GM12873 (cell line): Measurements from ENCODE around the gene AUTS2.

Experiments
- TF ChIP-seq, protein P1 (sequence below): IDR thresholded peaks from 2 replicates; pipeline ENCODE4 v1.5.1; 2012; ENCODE audit warnings: low read depth, mild to moderate bottlenecking, moderate library complexity, low read length, control low read depth; ENCODE audit not compliant: insufficient read depth; ENCODE audit errors: missing control alignments

The AUTS2 gene

DNA sequence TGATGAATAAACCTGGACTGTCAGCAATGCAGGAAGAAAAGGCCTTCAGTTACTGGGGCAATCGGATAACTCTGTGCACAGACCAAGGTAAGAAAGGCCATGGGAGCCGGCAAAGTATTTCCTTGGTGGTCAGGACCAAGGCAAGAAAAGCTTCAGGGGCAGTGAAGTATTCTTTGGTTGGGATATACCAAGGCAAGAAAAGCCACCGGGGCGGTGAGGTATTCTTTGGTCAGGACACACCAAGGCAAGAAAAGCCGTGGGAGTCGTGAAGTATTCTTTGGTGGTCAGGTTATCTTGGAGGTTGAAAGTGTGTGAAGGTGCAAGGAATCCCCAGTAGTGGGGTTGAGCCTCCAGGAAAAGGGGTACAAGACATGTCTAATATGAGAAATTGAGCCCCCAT is 1238.7 kb downstream of the AUTS2 start:
- TF ChIP-seq, protein P1, sequence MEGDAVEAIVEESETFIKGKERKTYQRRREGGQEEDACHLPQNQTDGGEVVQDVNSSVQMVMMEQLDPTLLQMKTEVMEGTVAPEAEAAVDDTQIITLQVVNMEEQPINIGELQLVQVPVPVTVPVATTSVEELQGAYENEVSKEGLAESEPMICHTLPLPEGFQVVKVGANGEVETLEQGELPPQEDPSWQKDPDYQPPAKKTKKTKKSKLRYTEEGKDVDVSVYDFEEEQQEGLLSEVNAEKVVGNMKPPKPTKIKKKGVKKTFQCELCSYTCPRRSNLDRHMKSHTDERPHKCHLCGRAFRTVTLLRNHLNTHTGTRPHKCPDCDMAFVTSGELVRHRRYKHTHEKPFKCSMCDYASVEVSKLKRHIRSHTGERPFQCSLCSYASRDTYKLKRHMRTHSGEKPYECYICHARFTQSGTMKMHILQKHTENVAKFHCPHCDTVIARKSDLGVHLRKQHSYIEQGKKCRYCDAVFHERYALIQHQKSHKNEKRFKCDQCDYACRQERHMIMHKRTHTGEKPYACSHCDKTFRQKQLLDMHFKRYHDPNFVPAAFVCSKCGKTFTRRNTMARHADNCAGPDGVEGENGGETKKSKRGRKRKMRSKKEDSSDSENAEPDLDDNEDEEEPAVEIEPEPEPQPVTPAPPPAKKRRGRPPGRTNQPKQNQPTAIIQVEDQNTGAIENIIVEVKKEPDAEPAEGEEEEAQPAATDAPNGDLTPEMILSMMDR, result no peak

DNA sequence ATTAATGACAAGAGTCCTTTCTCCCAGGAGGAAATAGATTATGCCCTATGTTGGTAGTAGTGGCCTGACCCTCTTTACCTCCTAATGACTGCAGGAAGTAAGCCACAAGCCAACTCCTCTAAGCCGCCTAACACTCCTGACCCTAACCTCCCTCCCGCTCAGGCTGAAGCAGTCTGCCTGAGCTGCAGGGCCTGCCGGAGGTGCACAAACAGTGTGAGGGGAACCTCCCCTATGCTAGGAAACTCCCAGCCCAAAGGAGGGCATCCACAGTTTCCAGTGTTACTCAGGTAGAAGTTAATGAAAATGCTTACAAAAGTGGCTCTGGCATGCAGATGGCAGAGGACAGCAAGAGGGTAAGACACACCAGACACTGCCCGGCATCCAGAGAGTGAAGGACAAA is 1239.3 kb downstream of the AUTS2 start:
- TF ChIP-seq, protein P1, result no peak

GRCh38 chr7:70838292-70838907 is 1240.1 kb downstream of the AUTS2 start:
- TF ChIP-seq, protein P1, result no peak
